ENCODE results near the gene FOSL2.

GRCh38 chr2:28375236-28375635, 17.4 kb upstream of the FOSL2 start:
- TF ChIP-seq CTCF (IDR thresholded peaks at IDR 0.05) (no peak), ZFX (IDR thresholded peaks at IDR 0.05; ENCODE audit: borderline replicate concordance) (no peak)

Data from 22Rv1 (cell line).